SH-SY5Y (cell line): ENCODE measurements around the gene SCN5A.

Experiments used
- GATA2 ChIP-seq: IDR thresholded peaks from 2 replicates; pipeline ENCODE4 v1.6.1; 2011; ENCODE audit warnings: mild to moderate bottlenecking, low read depth, low read length
- GATA3 ChIP-seq: IDR thresholded peaks from 2 replicates; pipeline ENCODE4 v1.6.1; 2011; ENCODE audit warnings: low read depth, mild to moderate bottlenecking, low read length, moderate library complexity

DNA sequence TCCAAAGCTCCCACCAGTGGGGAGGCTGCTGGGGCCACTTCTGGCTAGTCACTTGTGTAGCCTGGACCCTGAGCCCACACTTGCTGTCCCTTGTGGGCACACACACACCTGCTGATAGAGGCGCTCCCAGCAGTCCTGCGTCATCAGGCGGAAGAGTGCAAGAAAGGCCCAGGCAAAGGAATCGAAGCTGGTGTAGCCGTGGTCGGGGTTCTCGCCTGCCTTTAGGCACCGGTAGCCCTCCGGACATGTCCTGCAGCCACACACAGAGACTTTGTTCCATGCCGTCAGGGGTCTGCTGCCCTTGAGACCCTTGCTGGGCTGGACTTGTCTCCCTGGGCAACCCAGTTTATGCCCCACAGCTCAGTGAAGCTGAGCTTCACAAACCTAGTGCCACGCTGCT lies 42.9 kb downstream of the SCN5A start:
- TF ChIP-seq GATA2 = no peak
- TF ChIP-seq GATA3 = no peak
